ENCODE results near the gene NFIA. TPM values are rescaled to one million over a fixed set of nuclear protein-coding genes. Genes with fewer than 3 reads are reported as not detected.

NFIA gene
- total RNA-seq, 1 experiment from 2014 or later: 38.6 TPM

DNA sequence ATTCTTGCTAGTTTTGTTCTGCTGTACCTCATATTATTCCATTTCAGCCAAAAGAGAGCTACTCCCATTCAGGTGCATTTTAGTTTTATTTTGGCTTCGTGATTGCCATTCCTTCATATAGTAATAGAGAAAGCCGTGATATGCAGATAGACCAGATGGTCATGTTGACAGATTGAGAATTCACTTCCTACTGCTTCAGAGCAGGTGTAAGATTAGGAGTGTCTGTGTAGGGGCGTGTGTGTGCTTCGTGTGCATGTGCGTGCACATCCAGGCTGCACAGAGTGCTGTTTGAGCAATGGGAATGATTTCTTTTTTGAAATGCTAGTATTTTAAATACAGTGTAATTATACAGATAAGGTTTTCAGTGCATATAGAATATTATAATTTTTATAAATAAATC lies 10.3 kb downstream of the NFIA start:
- CTCF ChIA-PET: no interaction called here
- peaks cover 21% of the 10 kb centered on the region for H3K36me3 Mint-ChIP-seq (ENCODE audit: insufficient read depth, unreplicated experiment)
- DNase-seq: no peak
- H3K27ac Mint-ChIP-seq (ENCODE audit: unreplicated experiment): no peak overlapping the region
- H3K27me3 Mint-ChIP-seq (ENCODE audit: unreplicated experiment): no peaks in the 10 kb centered on the region
- no peak overlapping the region for H3K4me3 Mint-ChIP-seq (ENCODE audit: low read depth, unreplicated experiment)
- intact Hi-C loops (cut with micrococcal nuclease; ENCODE audit: unreplicated experiment): no loop called here
- no peaks in the 10 kb centered on the region for H3K9me3 Mint-ChIP-seq (ENCODE audit: low read depth, unreplicated experiment)
- TF ChIP-seq, protein P1, sequence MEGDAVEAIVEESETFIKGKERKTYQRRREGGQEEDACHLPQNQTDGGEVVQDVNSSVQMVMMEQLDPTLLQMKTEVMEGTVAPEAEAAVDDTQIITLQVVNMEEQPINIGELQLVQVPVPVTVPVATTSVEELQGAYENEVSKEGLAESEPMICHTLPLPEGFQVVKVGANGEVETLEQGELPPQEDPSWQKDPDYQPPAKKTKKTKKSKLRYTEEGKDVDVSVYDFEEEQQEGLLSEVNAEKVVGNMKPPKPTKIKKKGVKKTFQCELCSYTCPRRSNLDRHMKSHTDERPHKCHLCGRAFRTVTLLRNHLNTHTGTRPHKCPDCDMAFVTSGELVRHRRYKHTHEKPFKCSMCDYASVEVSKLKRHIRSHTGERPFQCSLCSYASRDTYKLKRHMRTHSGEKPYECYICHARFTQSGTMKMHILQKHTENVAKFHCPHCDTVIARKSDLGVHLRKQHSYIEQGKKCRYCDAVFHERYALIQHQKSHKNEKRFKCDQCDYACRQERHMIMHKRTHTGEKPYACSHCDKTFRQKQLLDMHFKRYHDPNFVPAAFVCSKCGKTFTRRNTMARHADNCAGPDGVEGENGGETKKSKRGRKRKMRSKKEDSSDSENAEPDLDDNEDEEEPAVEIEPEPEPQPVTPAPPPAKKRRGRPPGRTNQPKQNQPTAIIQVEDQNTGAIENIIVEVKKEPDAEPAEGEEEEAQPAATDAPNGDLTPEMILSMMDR (IDR thresholded peaks at IDR 0.05; ENCODE audit: unreplicated experiment): no peak
- H3K4me1 Mint-ChIP-seq (ENCODE audit: low read depth, unreplicated experiment): peaks cover 29% of the 10 kb centered on the region
- no TSS peak for BruUV-seq (replicated peaks)

DNA sequence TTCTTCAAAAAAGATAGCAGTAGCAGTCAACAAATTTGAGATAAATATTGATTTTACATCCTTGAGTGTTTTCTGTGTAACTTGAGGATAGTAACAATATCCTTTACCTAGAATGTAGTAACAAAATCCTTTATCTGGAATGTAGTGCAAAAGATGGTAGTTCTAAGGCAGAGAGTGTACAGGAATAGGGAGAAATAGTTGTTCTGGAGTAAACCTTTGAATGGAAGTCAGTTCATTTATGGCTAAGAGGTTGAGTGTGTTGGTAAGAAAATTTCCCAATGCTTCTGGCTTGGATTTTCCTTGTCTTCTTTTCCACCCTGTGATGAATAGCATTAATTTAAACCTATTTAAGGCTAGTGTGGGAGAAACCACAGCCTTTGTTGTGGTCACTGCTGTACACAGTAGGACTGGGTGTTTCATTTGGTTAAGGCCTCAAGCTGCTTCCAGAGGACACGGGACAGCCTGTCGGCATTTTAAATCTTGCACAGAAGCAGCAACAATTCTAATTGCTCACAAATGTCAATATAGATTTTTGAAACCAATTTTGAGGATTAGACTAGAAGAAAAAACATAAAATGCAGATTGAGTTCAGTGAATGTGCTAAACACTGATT lies 11.3 kb downstream of the NFIA start:
- intact Hi-C loops (cut with micrococcal nuclease; ENCODE audit: unreplicated experiment): no loop called here
- no TSS peak for BruUV-seq (replicated peaks)
- Mint-ChIP-seq H3K4me3 (ENCODE audit: low read depth, unreplicated experiment) (no peak overlapping the region), H3K27ac (ENCODE audit: unreplicated experiment) (no peak overlapping the region), H3K4me1 (ENCODE audit: low read depth, unreplicated experiment) (peaks cover 25% of the 10 kb centered on the region), H3K36me3 (ENCODE audit: insufficient read depth, unreplicated experiment) (peaks cover 19% of the 10 kb centered on the region), H3K27me3 (ENCODE audit: unreplicated experiment) (no peaks in the 10 kb centered on the region), H3K9me3 (ENCODE audit: low read depth, unreplicated experiment) (no peaks in the 10 kb centered on the region)
- TF ChIP-seq, protein P1 (IDR thresholded peaks at IDR 0.05; ENCODE audit: unreplicated experiment): no peak
- CTCF ChIA-PET: no interaction called here
- DNase-seq: no peak

DNA sequence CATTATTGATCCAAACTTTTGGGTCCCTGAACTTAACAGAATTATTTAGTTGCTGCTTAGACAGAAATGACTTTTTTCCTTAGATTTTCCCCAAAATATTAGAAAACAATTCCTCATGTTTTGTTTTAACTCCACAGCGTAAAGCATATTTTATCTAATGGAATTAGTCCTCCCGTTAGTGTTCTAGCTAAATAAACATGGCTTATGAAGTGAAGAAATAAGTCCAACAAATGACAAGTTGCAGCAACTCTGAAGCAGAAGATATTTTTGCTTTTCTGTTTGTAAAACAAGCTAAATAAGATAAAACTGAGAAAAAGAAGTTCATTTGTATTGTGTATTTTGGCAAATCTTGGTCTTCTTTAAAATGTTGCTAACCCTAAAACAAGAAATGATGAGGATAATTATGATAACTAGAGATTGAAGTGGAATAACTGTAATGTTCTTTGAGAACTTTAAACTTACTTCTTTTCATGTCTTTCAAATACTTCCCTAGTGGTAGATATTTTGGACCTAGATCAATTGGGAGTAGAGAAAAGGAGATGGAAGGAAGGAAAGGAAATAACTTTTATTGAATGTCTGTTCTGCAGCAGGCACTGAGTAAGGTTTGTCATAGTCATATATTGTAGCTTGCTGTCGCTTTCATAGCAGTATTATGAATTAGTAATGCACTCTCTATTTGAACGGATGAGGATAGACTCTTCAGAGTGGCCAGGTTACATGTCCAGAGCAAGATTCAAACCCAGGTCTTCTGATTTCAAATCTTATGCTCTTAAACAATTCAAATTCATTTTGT lies 12.5 kb downstream of the NFIA start:
- peaks cover 15% of the 10 kb centered on the region for H3K36me3 Mint-ChIP-seq (ENCODE audit: insufficient read depth, unreplicated experiment)
- CTCF ChIA-PET: no interaction called here
- no TSS peak for BruUV-seq (replicated peaks)
- no peaks in the 10 kb centered on the region for H3K9me3 Mint-ChIP-seq (ENCODE audit: low read depth, unreplicated experiment)
- peaks cover 14% of the 10 kb centered on the region for H3K4me1 Mint-ChIP-seq (ENCODE audit: low read depth, unreplicated experiment)
- DNase-seq: no peak
- intact Hi-C loops (cut with micrococcal nuclease; ENCODE audit: unreplicated experiment): no loop called here
- H3K4me3 Mint-ChIP-seq (ENCODE audit: low read depth, unreplicated experiment): no peak overlapping the region
- TF ChIP-seq, protein P1 (IDR thresholded peaks at IDR 0.05; ENCODE audit: unreplicated experiment): no peak
- no peaks in the 10 kb centered on the region for H3K27me3 Mint-ChIP-seq (ENCODE audit: unreplicated experiment)
- no peak overlapping the region for H3K27ac Mint-ChIP-seq (ENCODE audit: unreplicated experiment)

DNA sequence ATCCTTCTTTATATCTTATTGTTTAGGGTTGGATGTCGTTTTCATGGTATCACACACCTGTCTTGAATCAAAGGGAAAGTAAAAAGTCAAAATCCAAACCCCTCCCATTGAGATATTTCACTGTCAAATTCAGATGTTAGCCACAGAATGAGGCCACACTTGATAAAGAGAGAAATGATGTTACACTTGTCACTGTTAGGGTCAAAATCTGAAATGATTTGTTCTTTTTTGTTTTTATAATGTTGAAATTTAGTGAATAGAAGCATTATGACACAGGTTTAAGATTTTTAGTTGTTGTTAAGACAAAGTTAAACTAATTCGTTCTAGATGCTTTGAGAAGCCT lies 13.1 kb downstream of the NFIA start:
- H3K4me3 Mint-ChIP-seq (ENCODE audit: low read depth, unreplicated experiment): no peak overlapping the region
- peaks cover 14% of the 10 kb centered on the region for H3K4me1 Mint-ChIP-seq (ENCODE audit: low read depth, unreplicated experiment)
- peaks cover 15% of the 10 kb centered on the region for H3K36me3 Mint-ChIP-seq (ENCODE audit: insufficient read depth, unreplicated experiment)
- no peaks in the 10 kb centered on the region for H3K9me3 Mint-ChIP-seq (ENCODE audit: low read depth, unreplicated experiment)
- no peak overlapping the region for H3K27ac Mint-ChIP-seq (ENCODE audit: unreplicated experiment)
- DNase-seq: no peak
- intact Hi-C loops (cut with micrococcal nuclease; ENCODE audit: unreplicated experiment): no loop called here
- CTCF ChIA-PET: no interaction called here
- no peaks in the 10 kb centered on the region for H3K27me3 Mint-ChIP-seq (ENCODE audit: unreplicated experiment)
- no TSS peak for BruUV-seq (replicated peaks)
- TF ChIP-seq, protein P1 (IDR thresholded peaks at IDR 0.05; ENCODE audit: unreplicated experiment): no peak

All from Calu3 (cell line).